H9 (cell line): ENCODE results near the gene DPM2. TPM values are rescaled to one million over a fixed set of nuclear protein-coding genes. Genes with fewer than 3 reads are reported as not detected.

Experiments used
- DNase-seq: peaks from one replicate; pipeline ENCODE4 v3.0.0-alpha.2; 2017
- H2AFZ ChIP-seq: one replicate; pipeline ENCODE4 v1.6.1; 2013; ENCODE audit warnings: mild to moderate bottlenecking, low read length, control low read depth, moderate library complexity
- H2AK5ac ChIP-seq: 2 replicates; pipeline ENCODE4 v1.6.1; 2013; ENCODE audit warnings: low read length, control low read depth, mixed read lengths; ENCODE audit not compliant: insufficient read length
- H2BK120ac ChIP-seq: one replicate; pipeline ENCODE4 v1.6.1; 2013; ENCODE audit warnings: low read depth, mild to moderate bottlenecking, low read length, control low read depth, inconsistent platforms; ENCODE audit not compliant: poor library complexity, severe bottlenecking
- H2BK12ac ChIP-seq: 2 replicates; pipeline ENCODE4 v1.6.1; 2013; ENCODE audit warnings: low read length, control low read depth, mixed read lengths, low read depth; ENCODE audit not compliant: insufficient read length
- H2BK15ac ChIP-seq: 2 replicates; pipeline ENCODE4 v1.6.1; 2013; ENCODE audit warnings: low read depth, low read length, control low read depth
- H2BK20ac ChIP-seq: one replicate; pipeline ENCODE4 v1.6.1; 2013; ENCODE audit warnings: low read depth, mild to moderate bottlenecking, low read length, control low read depth, inconsistent platforms; ENCODE audit not compliant: poor library complexity, severe bottlenecking
- H2BK5ac ChIP-seq: 2 replicates; pipeline ENCODE4 v1.6.1; 2013; ENCODE audit warnings: low read length, control low read depth, mixed read lengths; ENCODE audit not compliant: insufficient read length
- H3K14ac ChIP-seq: 2 replicates; pipeline ENCODE4 v1.6.1; 2013; ENCODE audit warnings: low read length, control low read depth; ENCODE audit not compliant: insufficient read depth
- H3K18ac ChIP-seq: 2 replicates; pipeline ENCODE4 v1.6.1; 2013; ENCODE audit warnings: low read depth, mild to moderate bottlenecking, mixed read lengths, low read length, control low read depth; ENCODE audit not compliant: insufficient read length
- H3K23ac ChIP-seq: 2 replicates; pipeline ENCODE4 v1.6.1; 2013; ENCODE audit warnings: low read length, control low read depth, mixed read lengths, low read depth; ENCODE audit not compliant: insufficient read length
- H3K23me2 ChIP-seq: 2 replicates; pipeline ENCODE4 v1.6.1; 2013; ENCODE audit warnings: low read depth, mild to moderate bottlenecking, mixed read lengths, low read length, control low read depth; ENCODE audit not compliant: insufficient read length, poor library complexity, severe bottlenecking
- H3K27ac ChIP-seq: 2 replicates; pipeline ENCODE4 v1.5.1; 2013; ENCODE audit warnings: low read length, control low read depth, mixed read lengths, low read depth; ENCODE audit not compliant: insufficient read length
- H3K27me3 ChIP-seq: 2 replicates; pipeline ENCODE4 v1.6.1; 2013; ENCODE audit warnings: low read length, control low read depth, inconsistent platforms; ENCODE audit not compliant: insufficient read depth
- H3K4ac ChIP-seq: 2 replicates; pipeline ENCODE4 v1.6.1; 2013; ENCODE audit warnings: low read depth, mild to moderate bottlenecking, control low read depth, inconsistent platforms, low read length, moderate library complexity
- H3K4me1 ChIP-seq: 2 replicates; pipeline ENCODE4 v1.6.1; 2013; ENCODE audit warnings: low read length, control low read depth, inconsistent platforms; ENCODE audit not compliant: insufficient read depth
- H3K4me2 ChIP-seq: 2 replicates; pipeline ENCODE4 v1.6.1; 2013; ENCODE audit warnings: low read length, control low read depth, mixed read lengths; ENCODE audit not compliant: insufficient read length, insufficient read depth
- H3K56ac ChIP-seq: 2 replicates; pipeline ENCODE4 v1.6.1; 2013; ENCODE audit warnings: low read depth, mild to moderate bottlenecking, mixed read lengths, low read length, control low read depth; ENCODE audit not compliant: insufficient read length
- H3K79me1 ChIP-seq: 2 replicates; pipeline ENCODE4 v1.6.1; 2013; ENCODE audit warnings: low read depth, mild to moderate bottlenecking, moderate library complexity, low read length, control low read depth, inconsistent platforms; ENCODE audit not compliant: insufficient read depth, poor library complexity, severe bottlenecking
- H3K79me2 ChIP-seq: 2 replicates; pipeline ENCODE4 v1.6.1; 2013; ENCODE audit warnings: low read length, control low read depth, inconsistent platforms; ENCODE audit not compliant: insufficient read depth
- H3K9ac ChIP-seq: 2 replicates; pipeline ENCODE4 v1.6.1; 2013; ENCODE audit warnings: low read length, control low read depth, mixed read lengths; ENCODE audit not compliant: insufficient read length; ENCODE audit errors: extremely low read depth
- H3K9me3 ChIP-seq: one replicate; pipeline ENCODE4 v1.6.1; 2013; ENCODE audit warnings: low read depth, low read length, inconsistent platforms; ENCODE audit not compliant: control insufficient read depth
- H3T11ph ChIP-seq: one replicate; pipeline ENCODE4 v1.6.1; 2013; ENCODE audit warnings: mild to moderate bottlenecking, low read length, control low read depth, inconsistent platforms
- H4K20me1 ChIP-seq: one replicate; pipeline ENCODE4 v1.6.1; 2013; ENCODE audit not compliant: control insufficient read depth, insufficient read length, insufficient read depth
- H4K5ac ChIP-seq: 2 replicates; pipeline ENCODE4 v1.6.1; 2013; ENCODE audit warnings: low read depth, mild to moderate bottlenecking, mixed read lengths, low read length, control low read depth; ENCODE audit not compliant: insufficient read length
- H4K8ac ChIP-seq: replicated peaks from 2 replicates; pipeline ENCODE4 v1.6.1; 2013; ENCODE audit warnings: low read length, control low read depth, mixed read lengths, low read depth; ENCODE audit not compliant: insufficient read length
- H4K91ac ChIP-seq: 2 replicates; pipeline ENCODE4 v1.6.1; 2013; ENCODE audit warnings: low read depth, mild to moderate bottlenecking, moderate library complexity, mixed read lengths, low read length, control low read depth; ENCODE audit not compliant: insufficient read length
- H3K27ac Mint-ChIP-seq, 3 experiments: 2 replicates in 2 of 3; 3 replicates in 1 of 3; pipeline ENCODE4 v1.8.0; 2020 to 2021; ENCODE audit warnings: mixed read lengths in 3 of 3, mild to moderate bottlenecking in 1 of 3, moderate library complexity in 1 of 3
- H3K27me3 Mint-ChIP-seq: 2 replicates; pipeline ENCODE4 v1.8.0; 2021; ENCODE audit warnings: low read depth, mild to moderate bottlenecking, moderate library complexity, mixed read lengths
- H3K36me3 Mint-ChIP-seq, 3 experiments: 2 replicates in 2 of 3; 3 replicates in 1 of 3; pipeline ENCODE4 v1.8.0; 2020 to 2021; ENCODE audit warnings: low read depth in 3 of 3, mixed read lengths in 3 of 3; ENCODE audit not compliant: insufficient read depth in 1 of 3
- H3K4me1 Mint-ChIP-seq, 2 experiments: 2 replicates each; pipeline ENCODE4 v1.8.0; 2020; ENCODE audit warnings: mixed read lengths in 2 of 2
- H3K4me3 Mint-ChIP-seq, 2 experiments: 2 replicates in 1 of 2; 3 replicates in 1 of 2; pipeline ENCODE4 v1.8.0; 2020 to 2021; ENCODE audit warnings: mild to moderate bottlenecking in 2 of 2, mixed read lengths in 2 of 2, moderate library complexity in 1 of 2
- H3K9me3 Mint-ChIP-seq, 2 experiments: 2 replicates in 1 of 2; 3 replicates in 1 of 2; pipeline ENCODE4 v1.8.0; 2020; ENCODE audit warnings: mild to moderate bottlenecking in 2 of 2, mixed read lengths in 2 of 2, moderate library complexity in 1 of 2
- CTCF ChIP-seq: fragments of 200-600 bp; sonication (generic); conservative IDR thresholded peaks from 3 replicates; pipeline ENCODE4 v1.8.0; 2021; ENCODE audit warnings: antibody characterized with exemption, mild to moderate bottlenecking
- WGBS: extraction: QIAGEN DNeasy Blood & Tissue Kit; methylation state at CpG from one replicate; pipeline ENCODE4 v1.1.7; 2013; ENCODE audit warnings: missing lambda C conversion rate, low lambda C conversion rate, mixed read lengths; ENCODE audit not compliant: insufficient read length; ENCODE audit errors: extremely low coverage; 5-methylcytosine and 5-hydroxymethylcytosine counted together
- total RNA-seq: library from RNA; stranded (reverse); gene quantifications from 2 replicates; pipeline ENCODE4 v1.2.1, GENCODE V29; 2021

DPM2 gene
- total RNA-seq, 1 experiment from 2014 or later = 46.1 TPM

GRCh38 chr9:127909839-127910273 lies 27.8 kb downstream of the DPM2 start:
- H3K9me3 ChIP-seq = no peaks in the 10 kb centered on the region
- no peak overlapping the region; the same call in 1 of the 2 replicates for H3K14ac ChIP-seq
- no peaks in the 10 kb centered on the region for H4K20me1 ChIP-seq
- no peak overlapping the region for H2BK12ac ChIP-seq
- no peak overlapping the region for H3T11ph ChIP-seq
- no peak overlapping the region for H2BK20ac ChIP-seq
- no peak overlapping the region for H3K27ac ChIP-seq
- H2BK5ac ChIP-seq = no peak overlapping the region
- no peaks in the 10 kb centered on the region for H3K27me3 ChIP-seq
- no peak overlapping the region for H2BK15ac ChIP-seq
- no peak for DNase-seq
- no peak overlapping the region for H4K8ac ChIP-seq
- H3K79me1 ChIP-seq = no peaks in the 10 kb centered on the region
- H2AK5ac ChIP-seq = no peak overlapping the region
- Mint-ChIP-seq H3K4me3 (no peak overlapping the region), H3K27ac (no peak overlapping the region), H3K9me3 (no peaks in the 10 kb centered on the region), H3K27me3 (no peaks in the 10 kb centered on the region), H3K36me3 (peaks cover 9 to 19% (median 9%) of the 10 kb centered on the region in 3 experiments), H3K4me1 (peaks cover under 1 to 10% of the 10 kb centered on the region in 2 experiments; a peak in 3 of 4 replicates)
- no peak overlapping the region for H2BK120ac ChIP-seq
- no peak overlapping the region for H2AFZ ChIP-seq
- no peaks in the 10 kb centered on the region for H3K4me1 ChIP-seq
- H3K9ac ChIP-seq = no peak overlapping the region
- H4K91ac ChIP-seq = no peak overlapping the region
- no peak for TF ChIP-seq CTCF
- H3K56ac ChIP-seq = no peak overlapping the region
- H3K4me2 ChIP-seq = no peak overlapping the region
- H3K79me2 ChIP-seq = no peaks in the 10 kb centered on the region
- no CpG with 5 or more reads among the region's 17 CpGs for WGBS
- H4K5ac ChIP-seq = no peak overlapping the region
- no peaks in the 10 kb centered on the region for H3K23me2 ChIP-seq
- no peak overlapping the region for H3K23ac ChIP-seq
- no peak overlapping the region for H3K18ac ChIP-seq
- H3K4ac ChIP-seq = no peak overlapping the region
